GM12874 (cell line): ENCODE results near the gene CDK3.

Experiments used
- CTCF ChIP-seq: IDR thresholded peaks from 2 replicates; pipeline ENCODE4 v1.5.1; 2011; ENCODE audit warnings: low read depth, mild to moderate bottlenecking, control low read depth, low read length, moderate library complexity; ENCODE audit not compliant: insufficient read depth

The CDK3 gene

GRCh38 chr17:75983501-75984181, 17.0 kb upstream of the CDK3 start:
- no peak for TF ChIP-seq CTCF

- no peak for TF ChIP-seq CTCF
Measured at GRCh38 chr17:75985986-75986385, 14.7 kb upstream of the CDK3 start.

- no peak for TF ChIP-seq CTCF
Measured at GRCh38 chr17:75987041-75987440, 13.6 kb upstream of the CDK3 start.

GRCh38 chr17:75991396-75991795, 9.3 kb upstream of the CDK3 start:
- no peak for TF ChIP-seq CTCF

- TF ChIP-seq CTCF: no peak
Measured at GRCh38 chr17:75994802-75995370, 5.8 kb upstream of the CDK3 start.

GRCh38 chr17:75995385-75995925, 5.2 kb upstream of the CDK3 start:
- no peak for TF ChIP-seq CTCF

GRCh38 chr17:75996665-75997590, 3.7 kb upstream of the CDK3 start:
- TF ChIP-seq CTCF: no peak
